Liver (tissue), 9 donors: ENCODE data around the gene PARP3. TPM values are rescaled to one million over a fixed set of nuclear protein-coding genes. Genes with fewer than 3 reads are reported as not detected.

Source experiments
- DNase-seq: peaks from one replicate; pipeline ENCODE4 v3.0.0-alpha.2; 2017; ENCODE audit warnings: low spot score
- H3K27ac ChIP-seq, 2 donors: one replicate each; pipeline ENCODE4 v1.7.0; 2013; ENCODE audit warnings: inconsistent platforms in 2 of 2, low read length in 2 of 2, control low read depth in 1 of 2, low read depth in 1 of 2, mild to moderate bottlenecking in 1 of 2
- H3K27me3 ChIP-seq, 4 donors: one replicate each; pipeline versions ENCODE4 v1.6.1 to v1.7.0; 2013; ENCODE audit warnings: low read length in 3 of 4, inconsistent platforms in 1 of 4, mild to moderate bottlenecking in 1 of 4, moderate library complexity in 1 of 4; ENCODE audit not compliant: control insufficient read depth in 4 of 4, insufficient read depth in 4 of 4
- H3K36me3 ChIP-seq, 4 donors: one replicate each; pipeline versions ENCODE4 v1.6.1 to v1.7.0; 2013; ENCODE audit warnings: low read length in 3 of 4, mild to moderate bottlenecking in 3 of 4, low read depth in 1 of 4, moderate library complexity in 1 of 4; ENCODE audit not compliant: control insufficient read depth in 4 of 4, insufficient read depth in 3 of 4
- H3K4me1 ChIP-seq, 4 donors: one replicate each; pipeline versions ENCODE4 v1.6.1 to v1.7.0; 2013; ENCODE audit warnings: low read length in 3 of 4, mild to moderate bottlenecking in 3 of 4, moderate library complexity in 1 of 4; ENCODE audit not compliant: control insufficient read depth in 4 of 4, insufficient read depth in 4 of 4
- H3K4me3 ChIP-seq, 3 donors: one replicate each; pipeline versions ENCODE4 v1.6.1 to v1.7.0; 2013; ENCODE audit warnings: low read length in 3 of 3, control low read depth in 1 of 3, low read depth in 1 of 3, mild to moderate bottlenecking in 1 of 3
- H3K9ac ChIP-seq, 2 donors: one replicate each; pipeline ENCODE4 v1.7.0; 2013; ENCODE audit warnings: low read length in 2 of 2, mild to moderate bottlenecking in 2 of 2, moderate library complexity in 2 of 2, control low read depth in 1 of 2, low read depth in 1 of 2
- H3K9me3 ChIP-seq, 4 donors: one replicate each; pipeline versions ENCODE4 v1.6.1 to v1.7.0; 2013; ENCODE audit warnings: low read length in 3 of 4; ENCODE audit not compliant: control insufficient read depth in 4 of 4
- CTCF ChIP-seq: fragments of 150-350 bp; IDR thresholded peaks from 2 replicates; pipeline ENCODE4 v1.5.1; 2017; ENCODE audit warnings: improper control_type of control experiment, low read depth, low read length; ENCODE audit not compliant: missing input control
- EGR1 ChIP-seq, 2 donors: IDR thresholded peaks; 2 replicates each; pipeline ENCODE4 v1.6.1; 2016 to 2018; ENCODE audit warnings: antibody characterized with exemption in 2 of 2, low read depth in 2 of 2
- FOXA1 ChIP-seq: IDR thresholded peaks from 2 replicates; pipeline ENCODE4 v1.6.1; 2016; ENCODE audit warnings: antibody characterized with exemption
- GABPA ChIP-seq, 2 donors: IDR thresholded peaks in 1 of 2; conservative IDR thresholded peaks in 1 of 2; 2 replicates each; pipeline ENCODE4 v1.6.1; 2016; ENCODE audit warnings: antibody characterized with exemption in 2 of 2, mild to moderate bottlenecking in 1 of 2, moderate library complexity in 1 of 2
- HNF4A ChIP-seq, 2 donors: conservative IDR thresholded peaks; 2 replicates each; pipeline ENCODE4 v1.6.1; 2016; ENCODE audit warnings: antibody characterized with exemption in 2 of 2, mild to moderate bottlenecking in 2 of 2
- HNF4G ChIP-seq: IDR thresholded peaks from 2 replicates; pipeline ENCODE4 v1.6.1; 2016; ENCODE audit warnings: antibody characterized with exemption
- JUND ChIP-seq, 2 donors: IDR thresholded peaks; 2 replicates each; pipeline ENCODE4 v1.6.1; 2016; ENCODE audit warnings: antibody characterized with exemption in 2 of 2
- RAD21 ChIP-seq, 2 donors: IDR thresholded peaks; 2 replicates each; pipeline ENCODE4 v1.6.1; 2016; ENCODE audit warnings: antibody characterized with exemption in 2 of 2, mild to moderate bottlenecking in 2 of 2
- REST ChIP-seq: IDR thresholded peaks from 2 replicates; pipeline ENCODE4 v1.6.1; 2016; ENCODE audit warnings: antibody characterized with exemption, mild to moderate bottlenecking
- RXRA ChIP-seq, 2 donors: IDR thresholded peaks; 2 replicates each; pipeline ENCODE4 v1.6.1; 2017 to 2018; ENCODE audit warnings: antibody characterized with exemption in 2 of 2, mild to moderate bottlenecking in 1 of 2
- SP1 ChIP-seq: IDR thresholded peaks from 2 replicates; pipeline ENCODE4 v1.6.1; 2018; ENCODE audit warnings: antibody characterized with exemption, mild to moderate bottlenecking
- TAF1 ChIP-seq: conservative IDR thresholded peaks from 2 replicates; pipeline ENCODE4 v1.6.1; 2016; ENCODE audit warnings: antibody characterized with exemption, mild to moderate bottlenecking
- ZBTB33 ChIP-seq: IDR thresholded peaks from 2 replicates; pipeline ENCODE4 v1.6.1; 2016; ENCODE audit warnings: antibody characterized with exemption
- WGBS: extraction: QIAGEN DNeasy Blood & Tissue Kit; methylation state at CpG from one replicate; pipeline ENCODE4 v1.1.7; 2013; 5-methylcytosine and 5-hydroxymethylcytosine counted together
- polyA plus RNA-seq, 2 donors: library from polyadenylated mRNA; stranded (reverse) in 1 of 2; unstranded in 1 of 2; fragments of 200-250 nt in 1 of 2; fragments of >200 nt in 1 of 2; fragmentation: Nextera tagmentation in 1 of 2; extraction: Ambion mirVana in 1 of 2; gene quantifications; one replicate each; pipeline versions ENCODE4 v1.2.1 to v1.2.3, GENCODE V29; 2013 to 2015
- total RNA-seq, 2 donors: library from RNA; depleted of rRNA; stranded (reverse); fragments of >200 nt; gene quantifications; one replicate each; pipeline ENCODE4 v1.2.3, GENCODE V29; 2014
- TF ChIP-seq, protein P1 (sequence below): IDR thresholded peaks from 2 replicates; pipeline ENCODE4 v1.6.1; 2016; ENCODE audit warnings: antibody characterized with exemption
- TF ChIP-seq, protein P2 (sequence below): IDR thresholded peaks from 2 replicates; pipeline ENCODE4 v1.6.1; 2016; ENCODE audit warnings: antibody characterized with exemption
- donor health status: healthy.
- donor health status: healthy.
- donor health status: healthy.
- donor health status: healthy.
- donor health status: healthy.

The PARP3 gene
- total and polyA plus RNA-seq, 4 donors, result 1.5 to 21.4 (median 12.7) TPM

DNA sequence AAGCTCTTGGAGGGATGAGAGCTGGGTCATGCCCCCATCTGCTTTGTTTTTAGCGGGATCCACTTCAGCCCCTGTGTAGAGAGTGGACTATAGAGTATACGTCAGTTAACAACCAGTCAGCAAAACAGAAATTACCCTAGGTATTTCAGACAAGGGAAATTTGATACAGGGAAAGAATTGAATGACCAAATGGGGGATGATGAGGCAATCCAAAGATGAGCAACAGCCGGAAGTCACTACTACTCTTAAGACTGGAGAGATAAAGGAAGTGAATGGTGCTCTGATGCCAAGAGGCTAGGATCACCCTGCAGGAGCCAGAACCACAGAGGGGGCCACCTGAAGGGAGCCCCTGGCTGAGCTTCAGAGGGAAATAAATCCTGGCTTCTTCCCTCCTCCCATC lies 11.3 kb downstream of the PARP3 start:
- Histone ChIP-seq H3K9ac (no peak overlapping the region), H3K4me3 (no peak overlapping the region), H3K4me1 (peaks cover 4 to 22% (median 14%) of the 10 kb centered on the region in 4 donors), H3K27me3 (no peaks in the 10 kb centered on the region), H3K36me3 (peaks cover 0 to 11% (median 5%) of the 10 kb centered on the region in 4 donors), H3K27ac (no peak overlapping the region), H3K9me3 (no peaks in the 10 kb centered on the region)
- WGBS, result 76% methylated on average over 3 of the region's 3 CpGs
- TF ChIP-seq, protein P1, sequence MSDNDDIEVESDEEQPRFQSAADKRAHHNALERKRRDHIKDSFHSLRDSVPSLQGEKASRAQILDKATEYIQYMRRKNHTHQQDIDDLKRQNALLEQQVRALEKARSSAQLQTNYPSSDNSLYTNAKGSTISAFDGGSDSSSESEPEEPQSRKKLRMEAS, result no peak
- TF ChIP-seq SP1, result no peak
- no peak for TF ChIP-seq RAD21 (IDR thresholded peaks at IDR 0.05)
- TF ChIP-seq GABPA (IDR thresholded peaks at IDR 0.05 in 1 of 2, conservative IDR thresholded peaks at IDR 0.05 in 1 of 2), result no peak
- no peak for TF ChIP-seq EGR1 (IDR thresholded peaks at IDR 0.05; ENCODE audit: low read depth in 2 of 2)
- TF ChIP-seq, protein P2, sequence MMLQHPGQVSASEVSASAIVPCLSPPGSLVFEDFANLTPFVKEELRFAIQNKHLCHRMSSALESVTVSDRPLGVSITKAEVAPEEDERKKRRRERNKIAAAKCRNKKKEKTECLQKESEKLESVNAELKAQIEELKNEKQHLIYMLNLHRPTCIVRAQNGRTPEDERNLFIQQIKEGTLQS, result no peak
- TF ChIP-seq FOXA1, result no peak
- no peak for TF ChIP-seq JUND (IDR thresholded peaks at IDR 0.05)
- no peak for TF ChIP-seq REST
- no peak for TF ChIP-seq RXRA (IDR thresholded peaks at IDR 0.05)
- no peak for TF ChIP-seq CTCF
- no peak for TF ChIP-seq ZBTB33
- DNase-seq, result no peak

- no peak overlapping the region for H3K27ac ChIP-seq
- peaks cover 6 to 28% (median 15%) of the 10 kb centered on the region in 4 donors for H3K4me1 ChIP-seq
- no peaks in the 10 kb centered on the region for H3K9me3 ChIP-seq
- no peaks in the 10 kb centered on the region for H3K27me3 ChIP-seq
- H3K36me3 ChIP-seq, result peaks cover 0 to 6% (median 2%) of the 10 kb centered on the region in 4 donors
- no peak overlapping the region for H3K9ac ChIP-seq
- 80% methylated on average over 6 of the region's 6 CpGs for WGBS
- H3K4me3 ChIP-seq, result no peak overlapping the region
- no peak for DNase-seq
- TF ChIP-seq, protein P1, result no peak
- TF ChIP-seq ZBTB33 (no peak), HNF4A (conservative IDR thresholded peaks at IDR 0.05) (no peak), HNF4G (no peak), REST (no peak), SP1 (no peak), GABPA (IDR thresholded peaks at IDR 0.05 in 1 of 2, conservative IDR thresholded peaks at IDR 0.05 in 1 of 2) (no peak), TAF1 (no peak)
- TF ChIP-seq, protein P2, result no peak
These were observed 11.9 kb downstream of the PARP3 start for GRCh38 chr3:51954105-51954504.
